GM21619 (cell line): ENCODE results near the gene FAM111A.

Experiments
- ATAC-seq: cut with Tn5 transposase; IDR thresholded peaks from one replicate; pipeline ENCODE4 v1.9.1; 2021; ENCODE audit not compliant: unreplicated experiment

FAM111A gene

DNA sequence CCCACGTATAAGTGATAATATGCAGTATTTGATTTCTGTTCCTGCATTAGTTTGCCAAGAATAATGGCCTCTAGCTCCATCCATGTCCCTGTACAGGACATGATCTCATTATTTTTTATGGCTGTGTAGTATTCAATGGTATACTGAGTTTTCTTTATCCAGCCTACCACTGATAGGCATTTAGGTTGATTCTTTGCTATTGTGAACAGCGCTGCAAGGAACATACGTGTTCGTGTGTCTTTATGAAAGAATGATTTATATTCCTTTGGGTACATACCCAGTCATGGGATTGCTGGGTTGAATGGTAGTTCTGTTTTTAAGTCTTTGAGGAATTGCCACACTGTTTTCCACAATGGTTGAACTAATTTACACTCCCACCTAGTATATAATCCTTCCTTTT is 1.5 kb upstream of the FAM111A start:
- no peak for ATAC-seq

DNA sequence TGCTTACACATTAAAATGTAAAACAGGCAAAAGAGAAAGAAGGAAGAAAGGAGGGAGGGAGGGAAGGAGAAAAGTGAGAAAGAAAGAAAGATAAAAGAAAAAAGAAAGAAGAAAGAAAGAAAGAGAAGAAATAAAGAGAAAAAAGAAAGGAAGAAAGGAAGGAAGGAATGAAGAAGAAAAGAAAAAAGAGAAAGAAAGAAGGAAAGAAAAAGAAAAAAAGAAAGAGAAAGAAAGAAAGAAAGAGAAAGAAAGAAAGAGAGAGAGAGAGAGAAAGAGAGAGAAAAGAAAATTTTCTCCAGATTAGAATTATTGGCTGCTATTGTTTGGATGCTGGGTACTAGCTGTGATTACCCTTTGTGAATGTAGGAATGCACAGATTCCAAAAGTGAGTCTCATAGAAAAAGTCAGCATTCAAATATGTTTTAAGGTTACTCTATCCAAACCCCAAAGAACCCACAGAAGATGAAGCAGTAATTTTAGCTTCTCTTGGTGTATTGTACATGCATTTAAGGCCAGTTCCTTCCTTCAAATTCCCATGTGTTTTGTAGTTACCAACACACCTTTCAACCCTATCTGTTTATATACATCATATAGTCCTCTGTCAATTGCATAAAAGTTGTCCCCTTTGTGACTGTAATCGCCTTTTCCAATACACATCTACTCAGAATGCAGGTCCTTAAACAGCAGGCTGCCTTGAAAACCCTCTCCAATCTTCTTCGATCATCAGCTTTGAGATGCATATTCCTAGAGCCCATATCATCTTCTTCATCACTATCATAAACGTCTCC is 789 bp upstream of the FAM111A start:
- no peak for ATAC-seq

DNA sequence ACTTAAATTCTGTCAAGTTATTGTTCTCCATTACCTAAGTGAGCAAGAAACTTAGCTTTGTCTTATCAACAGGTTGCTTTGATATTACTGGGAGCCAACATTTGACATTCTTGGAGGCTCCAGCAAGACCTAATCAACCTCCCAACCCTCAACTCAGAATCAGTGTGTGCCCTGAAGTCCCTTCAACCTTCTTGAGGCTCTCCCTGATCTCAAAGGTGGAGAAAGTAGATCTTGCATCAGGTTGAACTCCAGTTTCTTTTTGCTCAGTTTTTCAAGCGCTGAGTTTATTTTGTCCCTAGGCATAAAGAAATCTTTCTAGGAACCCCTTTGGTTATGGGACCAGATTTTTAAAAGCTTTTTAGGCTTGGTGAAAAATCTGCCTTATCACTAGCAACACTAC is 1.4 kb downstream of the FAM111A start:
- ATAC-seq: no peak

DNA sequence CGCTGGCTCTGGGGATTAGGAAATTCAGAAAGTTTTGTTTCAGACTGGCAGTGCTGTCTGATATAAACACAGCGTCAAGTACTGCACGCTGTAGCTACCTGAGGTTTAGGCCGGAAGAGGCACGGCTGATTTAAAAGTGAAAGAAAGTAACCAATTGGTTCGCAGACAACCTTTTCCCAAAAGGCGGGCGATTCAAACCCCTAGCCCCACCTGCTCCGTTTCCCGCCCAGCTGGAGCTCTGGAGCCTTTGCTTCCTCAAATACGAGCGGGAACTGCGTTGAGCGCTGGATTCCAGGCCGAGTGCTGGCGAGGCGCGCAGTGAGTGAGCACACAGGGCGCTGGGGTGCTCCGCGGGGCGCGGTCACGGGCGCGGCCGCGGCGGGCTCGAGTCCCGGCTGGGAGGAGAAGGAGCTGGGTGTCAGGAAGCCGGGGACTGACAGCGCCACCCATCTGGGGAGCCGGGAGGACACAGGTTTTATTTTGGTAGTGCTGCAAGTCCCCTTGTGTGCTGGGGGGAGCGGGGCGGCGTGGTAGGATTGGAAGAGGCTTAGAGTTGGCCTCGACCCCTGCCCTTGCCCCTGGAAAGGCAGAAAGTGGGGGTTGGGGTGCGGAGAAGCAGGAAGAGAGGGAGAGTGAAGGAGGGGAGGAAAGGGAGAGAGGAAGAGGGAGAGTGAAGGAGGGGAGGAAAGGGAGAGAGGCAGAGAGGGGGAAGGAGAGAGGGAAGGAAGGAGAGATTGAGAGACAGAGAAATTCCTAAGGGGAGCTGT is 2.1 kb downstream of the FAM111A start:
- peak; percentile 56 for ATAC-seq

DNA sequence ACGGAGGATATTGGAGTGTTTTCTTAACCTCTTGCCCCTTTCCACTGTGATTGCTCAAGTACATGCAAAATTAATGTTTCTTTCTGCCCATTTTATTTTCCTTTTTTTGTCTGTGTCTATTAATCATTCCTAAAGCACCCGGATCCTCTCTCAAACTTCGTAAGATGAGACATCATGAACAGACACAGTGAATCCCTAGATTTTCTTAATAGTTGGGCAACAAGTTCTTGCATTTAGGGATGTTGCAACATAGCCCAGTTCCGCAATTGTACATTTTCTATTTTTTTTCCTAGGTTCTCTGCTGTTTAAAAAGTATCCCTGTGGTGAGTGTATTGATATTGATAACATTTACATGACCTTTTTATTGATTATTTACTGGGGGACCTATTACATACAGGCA is 2.9 kb downstream of the FAM111A start:
- no peak for ATAC-seq

DNA sequence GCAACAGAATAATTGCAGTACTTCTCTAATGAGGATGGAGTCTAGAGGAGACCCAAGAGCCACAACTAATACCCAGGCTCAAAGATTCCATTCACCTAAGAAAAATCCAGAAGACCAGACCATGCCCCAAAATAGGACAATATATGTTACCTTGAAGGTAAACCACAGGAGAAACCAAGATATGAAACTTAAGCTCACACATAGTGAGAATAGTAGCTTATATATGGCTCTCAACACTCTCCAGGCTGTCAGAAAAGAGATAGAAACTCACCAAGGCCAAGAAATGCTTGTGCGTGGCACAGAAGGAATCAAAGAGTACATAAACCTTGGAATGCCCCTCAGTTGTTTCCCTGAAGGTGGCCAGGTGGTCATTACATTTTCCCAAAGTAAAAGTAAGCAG is 9.1 kb downstream of the FAM111A start:
- peak; percentile 53 for ATAC-seq

DNA sequence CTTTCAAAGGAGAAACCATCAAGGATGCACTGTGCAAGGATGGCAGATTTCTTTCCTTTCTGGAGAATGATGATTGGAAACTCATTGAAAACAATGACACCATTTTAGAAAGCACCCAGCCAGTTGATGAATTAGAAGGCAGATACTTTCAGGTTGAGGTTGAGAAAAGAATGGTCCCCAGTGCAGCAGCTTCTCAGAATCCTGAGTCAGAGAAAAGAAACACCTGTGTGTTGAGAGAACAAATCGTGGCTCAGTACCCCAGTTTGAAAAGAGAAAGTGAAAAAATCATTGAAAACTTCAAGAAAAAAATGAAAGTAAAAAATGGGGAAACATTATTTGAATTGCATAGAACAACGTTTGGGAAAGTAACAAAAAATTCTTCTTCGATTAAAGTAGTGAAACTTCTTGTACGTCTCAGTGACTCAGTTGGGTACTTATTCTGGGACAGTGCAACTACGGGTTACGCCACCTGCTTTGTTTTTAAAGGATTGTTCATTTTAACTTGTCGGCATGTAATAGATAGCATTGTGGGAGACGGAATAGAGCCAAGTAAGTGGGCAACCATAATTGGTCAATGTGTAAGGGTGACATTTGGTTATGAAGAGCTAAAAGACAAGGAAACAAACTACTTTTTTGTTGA is 9.8 kb downstream of the FAM111A start:
- peak; percentile 82 for ATAC-seq

DNA sequence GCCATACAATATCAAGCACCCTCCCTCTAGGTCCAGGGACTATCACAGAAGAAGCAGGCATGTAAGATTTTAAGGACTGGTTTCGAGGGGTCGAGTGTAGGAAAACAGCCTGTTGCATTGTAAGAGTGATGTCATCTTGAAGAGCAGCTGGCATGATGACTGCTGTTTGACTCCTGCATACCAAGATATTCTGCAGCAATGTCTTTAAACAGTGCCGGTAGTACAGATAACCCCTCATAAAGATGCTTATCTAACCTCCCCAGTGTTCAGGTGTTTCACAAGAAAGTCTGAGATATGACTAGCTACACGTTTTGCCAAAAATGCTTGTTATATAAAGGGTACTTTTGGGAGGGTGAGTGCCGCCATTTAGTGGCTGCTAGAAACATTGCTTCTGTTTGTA is 12.0 kb downstream of the FAM111A start:
- no peak for ATAC-seq

DNA sequence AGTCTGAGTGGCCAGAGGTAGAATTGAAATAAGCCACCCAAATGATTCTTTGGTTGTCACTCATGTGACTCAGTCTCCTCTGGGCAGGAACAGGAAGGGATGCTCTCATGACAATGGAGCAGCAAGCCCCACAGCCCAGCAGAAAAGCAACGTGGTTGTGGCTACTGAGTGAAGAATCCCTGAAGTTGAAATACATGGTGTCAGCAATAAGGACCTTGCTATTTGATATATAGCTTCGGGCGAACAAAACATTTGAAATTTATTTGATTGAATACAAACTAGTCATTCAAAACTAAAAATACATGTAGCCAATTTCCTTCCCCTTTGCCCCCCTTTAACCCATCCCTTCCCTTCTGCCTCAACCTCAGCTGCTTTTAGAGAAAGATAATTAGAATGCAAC is 14.8 kb downstream of the FAM111A start:
- ATAC-seq: no peak

DNA sequence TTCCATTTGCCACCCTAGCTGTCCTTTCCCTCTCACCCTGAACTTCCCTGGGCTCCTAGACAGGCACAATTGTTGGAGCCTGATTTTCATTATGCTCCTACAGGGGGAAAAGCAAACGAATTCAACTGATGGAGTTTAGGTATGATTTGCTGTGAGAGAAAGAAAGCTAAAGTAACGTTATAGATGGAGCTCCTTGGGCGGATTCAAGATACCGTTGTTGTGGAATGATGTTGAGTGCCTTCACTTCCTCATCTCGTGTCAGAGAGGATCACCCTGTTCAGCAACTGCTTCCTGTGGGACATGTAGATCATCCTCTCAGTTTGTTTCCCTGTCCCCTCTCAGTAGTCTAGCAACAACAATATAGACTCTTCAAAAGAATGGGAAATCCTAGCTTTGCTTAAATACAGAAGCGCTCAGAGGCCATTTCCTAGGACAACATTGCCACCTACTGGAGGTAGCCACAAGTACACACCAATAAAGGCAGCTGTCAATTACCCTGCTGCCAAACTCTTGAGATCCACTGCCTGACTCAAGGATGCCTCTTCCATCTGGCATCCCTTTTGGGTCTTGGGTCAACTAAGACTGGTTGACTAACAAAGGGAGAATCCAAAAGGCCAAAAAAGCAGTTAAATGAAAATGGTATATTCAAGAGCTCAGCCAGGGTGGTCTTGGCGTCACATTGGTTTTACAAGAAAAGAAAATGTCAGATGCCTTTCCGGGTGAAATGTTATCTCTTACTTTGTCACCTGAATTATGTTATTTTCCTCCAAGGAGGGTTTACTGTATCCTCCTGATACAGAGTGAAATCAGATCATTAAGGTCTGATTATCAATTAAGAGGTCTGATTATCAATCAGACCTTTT is 15.8 kb downstream of the FAM111A start:
- ATAC-seq: peak; percentile 94

DNA sequence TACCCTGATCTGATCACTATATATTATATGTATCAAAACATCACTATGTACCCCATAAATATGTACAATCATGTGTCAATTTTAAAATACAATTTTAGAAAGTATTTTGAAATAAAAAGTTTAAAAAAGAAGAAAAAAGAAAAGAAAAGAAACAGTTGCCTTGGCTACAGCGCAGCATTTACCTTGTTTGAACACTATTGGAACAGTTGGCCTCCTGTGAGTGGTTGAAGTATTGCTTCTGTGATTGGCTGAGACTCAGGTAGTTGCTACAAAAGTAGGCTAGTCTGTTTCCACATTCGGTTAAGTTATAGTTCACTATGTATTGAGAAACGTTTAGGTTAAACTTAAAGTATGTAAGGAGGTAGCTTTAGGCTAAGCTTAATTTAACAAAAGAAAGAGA is 21.4 kb downstream of the FAM111A start:
- ATAC-seq: no peak

DNA sequence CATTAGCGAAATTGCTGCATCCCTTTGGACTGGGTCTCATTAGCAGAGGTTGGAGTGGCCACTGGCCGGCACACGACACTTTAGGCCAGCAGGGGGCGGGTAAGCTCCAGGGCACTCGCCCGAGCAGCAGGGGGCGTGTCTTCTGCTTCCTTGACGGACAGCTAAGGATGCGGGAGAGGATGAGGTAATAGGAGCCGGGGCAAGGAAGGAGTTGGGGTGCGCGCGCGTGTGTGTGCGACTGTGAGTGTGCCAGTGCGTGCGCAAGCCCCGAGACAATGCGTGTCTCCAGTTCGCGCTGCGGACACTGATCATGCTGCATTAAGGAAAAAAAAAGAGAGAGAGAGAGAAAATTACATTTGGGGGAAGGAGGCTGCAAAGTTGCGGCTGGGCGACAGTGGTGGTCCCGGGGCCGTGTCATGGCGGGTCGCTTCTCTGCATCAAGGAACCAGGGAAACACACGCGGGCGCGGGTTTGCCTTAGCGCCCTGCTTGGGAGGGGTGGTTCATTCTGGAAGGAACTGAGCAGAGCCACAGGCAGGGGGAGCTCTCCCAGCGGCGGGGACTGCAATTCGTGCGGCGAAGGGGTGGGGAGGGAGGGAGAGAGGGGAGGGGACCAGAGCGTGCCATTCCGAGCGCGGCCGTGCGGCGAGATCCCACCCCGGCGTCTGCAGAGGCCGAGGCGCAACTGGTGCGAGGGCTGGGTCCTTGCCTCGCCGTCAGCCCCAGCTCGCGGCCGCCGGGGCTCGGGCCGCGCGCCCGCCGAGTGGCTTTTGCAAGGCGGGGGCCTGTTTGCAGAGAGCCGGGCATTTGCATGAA is 29.1 kb downstream of the FAM111A start, which contains the start of gene DTX4:
DTX4 (plus strand) TSS at position 625 of the 815 bp plus-strand sequence. CDS start 464 bp downstream, outside the sequence.
- ATAC-seq: peak; percentile 74

DNA sequence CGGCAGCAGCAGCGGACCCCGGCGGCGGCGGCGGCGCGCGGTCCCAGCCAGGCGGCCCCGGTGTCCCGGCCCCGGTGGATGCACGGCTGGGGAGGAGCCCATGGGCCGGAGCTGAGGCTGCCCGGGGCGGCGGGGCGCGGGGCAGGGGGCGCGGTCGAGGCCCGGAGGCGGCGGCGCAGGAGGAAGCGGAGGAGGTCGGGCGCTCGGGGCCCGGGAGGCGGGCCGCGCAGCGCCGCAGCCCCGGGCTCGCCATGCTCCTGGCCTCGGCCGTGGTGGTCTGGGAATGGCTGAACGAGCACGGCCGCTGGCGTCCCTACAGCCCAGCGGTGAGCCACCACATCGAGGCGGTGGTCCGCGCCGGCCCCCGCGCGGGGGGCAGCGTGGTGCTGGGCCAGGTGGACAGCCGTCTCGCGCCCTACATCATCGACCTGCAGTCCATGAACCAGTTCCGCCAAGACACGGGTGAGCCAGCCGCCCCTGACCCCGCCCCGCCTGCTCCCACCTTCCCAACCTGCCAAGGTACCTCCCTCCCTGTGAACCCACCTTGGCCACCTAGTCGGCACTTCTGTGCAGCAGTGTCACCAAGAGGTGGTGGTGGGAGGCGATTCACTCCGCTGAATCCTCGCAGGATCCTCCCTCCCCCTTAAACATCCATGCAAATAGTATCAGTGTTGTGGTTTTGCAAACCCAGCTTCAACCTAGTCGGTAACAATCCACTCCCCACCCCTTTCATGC is 29.9 kb downstream of the FAM111A start:
- ATAC-seq: peak; percentile 27

DNA sequence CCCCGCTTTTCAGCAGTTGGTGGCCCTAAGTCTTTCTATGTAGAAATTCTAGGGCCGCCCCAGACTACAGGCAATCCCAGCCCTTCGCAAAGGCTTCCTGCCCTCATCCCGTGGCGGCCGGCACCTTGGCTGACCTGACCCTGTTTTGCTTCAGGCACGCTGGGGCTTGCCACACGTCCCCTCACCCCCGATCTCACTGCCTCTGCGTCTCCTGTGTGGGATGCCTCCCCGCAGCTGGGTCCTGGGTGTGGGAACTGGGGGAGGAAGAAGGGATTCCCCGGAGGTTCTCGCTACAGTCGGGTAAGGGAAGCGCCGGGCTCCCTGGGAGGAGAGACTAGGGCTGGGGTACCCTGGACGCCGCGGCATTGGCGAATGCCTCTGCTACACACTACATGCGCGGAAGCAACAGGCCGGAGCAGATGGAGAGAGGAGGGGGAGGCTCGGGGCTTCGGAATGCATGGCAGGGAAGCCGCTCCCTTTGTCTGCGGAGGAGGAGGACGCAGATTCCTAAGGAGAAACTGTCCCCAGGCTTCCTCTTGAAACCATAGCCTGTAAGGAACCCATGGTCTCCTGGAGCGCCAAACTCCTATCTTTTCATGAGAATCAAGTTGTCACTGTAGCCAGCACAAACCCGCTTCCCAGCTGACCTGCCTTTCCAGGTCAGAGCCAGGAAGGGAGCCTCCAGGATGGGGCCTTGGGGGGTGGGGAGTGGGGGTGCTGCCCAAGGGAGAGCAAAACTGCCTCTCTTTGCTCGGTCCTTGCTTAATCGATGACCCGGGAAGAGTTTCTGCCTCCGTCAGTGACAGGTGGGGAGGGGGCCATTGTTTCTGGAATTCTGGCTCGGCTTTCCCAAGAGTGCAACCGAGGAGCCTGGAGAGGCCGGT is 30.7 kb downstream of the FAM111A start:
- peak; percentile 0 for ATAC-seq

DNA sequence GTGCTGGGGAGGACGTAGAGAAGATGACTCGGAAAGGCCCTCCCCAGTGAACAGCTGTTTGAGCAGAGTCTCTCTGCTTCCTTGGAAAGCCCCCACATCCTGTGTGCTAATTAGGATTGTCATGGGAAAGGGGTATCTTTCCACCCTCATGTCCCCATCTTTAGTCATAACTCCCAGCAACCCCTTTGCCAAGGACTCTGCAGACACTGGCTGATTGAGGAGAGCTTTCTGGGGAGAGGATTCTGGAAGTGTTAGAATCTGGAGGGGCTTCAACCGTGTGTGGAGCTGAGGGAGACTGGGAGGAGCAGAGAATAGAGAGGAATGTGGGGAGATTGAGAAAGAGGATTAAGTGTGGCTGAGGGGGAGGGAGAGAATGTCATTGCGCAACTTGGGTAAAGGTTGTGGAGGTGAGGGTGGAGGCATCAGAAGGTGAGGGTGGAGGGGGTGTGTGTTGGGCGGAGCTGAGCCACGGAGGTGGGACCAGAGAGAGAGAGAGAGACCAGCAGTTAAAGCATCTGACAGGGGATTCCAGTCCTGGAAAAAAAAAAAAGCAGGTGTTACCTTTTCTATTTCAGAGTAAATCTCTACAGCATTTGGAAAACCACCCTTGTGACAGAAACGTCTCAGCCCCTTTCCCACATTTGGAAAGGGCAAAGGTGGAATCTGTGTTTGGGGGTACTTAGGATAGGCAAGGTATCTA is 31.5 kb downstream of the FAM111A start:
- no peak for ATAC-seq

DNA sequence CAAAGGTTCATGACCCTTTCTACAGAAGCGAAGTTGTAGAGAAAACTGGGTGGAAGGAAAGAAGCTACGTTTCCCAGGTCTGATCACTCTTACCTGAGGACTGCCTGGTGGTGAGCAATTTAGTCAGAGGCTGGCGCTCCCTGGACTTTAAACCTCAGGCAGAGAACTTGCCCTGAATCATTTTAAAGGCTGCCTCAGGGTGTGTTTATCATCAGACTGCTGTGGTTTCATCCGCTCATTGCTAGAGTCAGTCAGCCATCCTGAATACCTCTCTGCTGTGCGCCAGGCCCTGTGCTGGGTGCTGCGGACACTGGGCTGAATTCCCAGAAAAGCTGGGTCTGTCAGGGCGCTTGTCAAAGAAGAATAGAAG is 32.0 kb downstream of the FAM111A start:
- ATAC-seq: no peak

DNA sequence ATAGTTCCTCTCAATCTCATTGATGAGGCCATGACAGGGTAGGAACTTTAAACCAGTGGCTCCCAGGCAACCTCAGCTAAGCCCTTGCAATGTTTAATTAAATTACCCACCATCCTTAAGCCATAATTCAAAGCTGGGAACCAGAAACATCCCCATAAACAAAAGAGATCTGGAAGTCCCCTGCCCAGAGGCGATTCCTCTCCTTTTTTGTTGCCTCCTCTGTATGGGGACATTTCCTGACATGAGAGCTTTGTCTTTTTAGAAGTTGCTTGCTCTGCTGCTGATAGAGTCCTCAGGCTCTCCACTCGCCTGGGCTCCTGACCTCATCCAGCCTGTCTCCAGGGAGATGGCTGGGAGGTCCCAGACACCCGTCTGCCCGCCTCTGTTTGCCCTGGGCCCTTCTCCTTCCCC is 32.4 kb downstream of the FAM111A start:
- ATAC-seq: no peak

DNA sequence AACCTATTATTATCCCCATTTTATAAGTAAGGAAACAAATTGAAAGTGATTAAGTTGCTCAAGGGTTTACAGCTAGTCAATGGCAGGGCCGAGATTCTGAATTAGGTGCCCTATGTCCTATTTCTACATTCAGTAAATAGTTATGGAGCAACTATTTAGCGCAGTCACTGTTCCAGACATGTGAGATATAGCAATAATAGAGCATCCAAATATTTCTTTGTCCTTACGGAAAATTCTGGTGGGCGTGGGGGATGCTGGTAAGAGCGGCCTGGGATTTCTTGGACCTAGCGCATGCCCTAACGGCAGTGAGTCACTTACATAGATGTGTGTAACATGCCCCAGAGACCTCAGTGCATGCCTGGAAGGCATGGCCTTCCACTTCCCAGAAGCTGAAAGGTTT is 33.7 kb downstream of the FAM111A start:
- no peak for ATAC-seq
